Daoy (cell line): ENCODE measurements around the gene EIF2B5. TPM values are rescaled to one million over a fixed set of nuclear protein-coding genes. Genes with fewer than 3 reads are reported as not detected.
A peak's percentile ranks its signal among the peaks of the same experiment; 100 is the strongest.

Experiments used
- DNase-seq: peaks from one replicate; pipeline ENCODE4 v3.0.0-alpha.2; 2015; ENCODE audit warnings: low read depth
- total RNA-seq: library from RNA; depleted of rRNA; stranded (reverse); fragments of >200 nt; shearing (Covaris generic); gene quantifications from 2 replicates; pipeline ENCODE4 v1.2.3, GENCODE V29; 2014

The EIF2B5 gene
- total RNA-seq, 1 experiment from 2014 or later, result 57.9 TPM

DNA sequence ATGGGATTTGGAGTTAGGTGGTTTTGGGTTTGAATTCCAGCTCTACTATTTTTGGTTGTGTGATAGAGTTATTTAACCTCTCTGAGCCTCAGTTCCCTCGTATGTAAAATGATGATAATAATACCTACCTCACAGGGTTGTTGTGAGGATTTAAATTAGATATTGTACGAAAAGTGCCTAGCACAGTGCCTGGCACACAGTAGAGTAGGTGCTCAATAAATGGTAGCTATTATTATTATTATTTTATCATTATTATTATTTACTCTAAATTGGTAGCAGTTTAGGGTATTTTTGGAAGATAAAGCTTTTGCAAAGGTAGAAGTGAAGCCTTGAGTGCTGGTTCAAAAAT lies 38.2 kb downstream of the EIF2B5 start:
- DNase-seq, result no peak

DNA sequence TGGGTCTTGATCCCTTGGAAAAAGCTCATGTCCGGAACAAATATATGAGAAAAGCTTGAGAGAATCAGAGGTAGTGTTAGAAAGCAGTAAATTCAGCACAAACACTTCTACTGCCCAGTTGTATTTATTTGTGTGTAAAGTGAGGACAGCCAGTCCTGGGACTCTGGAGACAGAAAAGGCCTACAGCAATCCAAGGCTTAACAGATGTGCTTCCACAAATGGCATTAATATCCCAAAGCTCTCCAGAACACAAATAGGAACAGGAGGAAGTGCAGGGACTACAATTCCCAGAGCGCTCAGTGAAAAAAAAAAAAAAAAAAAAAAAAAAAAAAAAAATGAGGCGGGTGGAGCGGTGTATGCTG lies 39.1 kb downstream of the EIF2B5 start:
- DNase-seq, result no peak

DNA sequence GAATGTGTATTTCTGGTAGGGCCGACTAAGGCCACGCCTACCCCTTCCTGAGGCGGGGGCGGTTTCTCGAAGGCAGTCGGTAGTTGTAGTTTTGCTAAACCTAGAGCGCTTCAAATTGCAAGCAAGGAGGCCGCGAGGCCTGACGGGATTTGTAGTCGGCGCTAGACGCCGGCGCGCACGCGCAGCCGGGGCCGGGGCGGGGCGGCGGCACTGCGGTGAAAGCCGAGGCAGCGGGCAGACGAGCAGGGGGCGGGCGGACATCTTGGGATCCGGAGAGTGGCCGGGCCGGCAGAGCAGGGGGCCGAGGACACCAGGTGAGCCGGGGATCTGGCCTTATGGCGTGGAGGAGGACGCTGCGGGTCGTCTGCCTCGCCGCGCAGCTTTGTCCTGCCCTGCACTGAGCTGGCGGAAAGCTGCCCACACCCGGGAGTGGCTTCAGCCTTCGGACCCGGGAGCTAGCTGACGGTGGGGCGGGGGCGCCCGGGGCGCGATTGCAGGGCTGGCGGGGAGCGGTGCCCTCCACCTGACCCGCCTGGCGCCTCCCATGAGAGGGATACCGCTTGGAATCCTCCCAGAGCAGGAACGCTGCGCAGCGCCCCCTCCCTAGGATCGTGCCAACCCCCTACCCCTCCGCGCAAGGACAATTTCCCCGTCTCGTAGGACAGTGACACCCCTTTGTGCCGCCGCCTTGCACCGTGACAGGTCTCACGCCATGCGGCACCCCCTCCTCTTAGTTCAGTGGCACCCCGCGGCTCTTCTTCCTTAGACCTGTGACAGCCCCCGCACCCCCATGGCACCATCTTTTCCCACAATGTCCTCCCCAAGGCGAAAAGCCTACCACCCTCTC lies 39.7 kb downstream of the EIF2B5 start, which contains the start of gene AP2M1:
AP2M1 (plus strand) TSS at position 210 of the 847 bp plus-strand sequence. CDS start 2,139 bp downstream, outside the sequence.
- peak; percentile 99 for DNase-seq

DNA sequence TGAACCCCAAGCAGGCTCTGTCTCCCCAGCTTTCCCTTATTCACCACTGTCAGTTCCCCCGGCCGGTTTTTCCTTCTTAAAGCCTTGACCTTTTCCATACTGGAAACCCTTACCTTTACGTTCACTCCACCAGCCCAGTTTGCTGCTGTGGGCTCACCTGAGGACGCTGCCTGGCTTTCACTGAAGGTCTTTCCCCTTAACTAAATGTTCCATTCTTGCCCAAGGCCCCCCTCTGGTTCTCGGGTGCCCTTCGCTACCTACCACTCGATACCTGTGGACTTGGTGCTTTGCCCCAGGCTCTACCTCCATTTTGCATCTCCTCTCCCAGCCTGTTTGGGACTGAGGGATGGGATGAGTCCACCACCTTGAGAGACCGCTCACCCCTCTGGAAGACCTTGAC lies 40.3 kb downstream of the EIF2B5 start:
- no peak for DNase-seq

DNA sequence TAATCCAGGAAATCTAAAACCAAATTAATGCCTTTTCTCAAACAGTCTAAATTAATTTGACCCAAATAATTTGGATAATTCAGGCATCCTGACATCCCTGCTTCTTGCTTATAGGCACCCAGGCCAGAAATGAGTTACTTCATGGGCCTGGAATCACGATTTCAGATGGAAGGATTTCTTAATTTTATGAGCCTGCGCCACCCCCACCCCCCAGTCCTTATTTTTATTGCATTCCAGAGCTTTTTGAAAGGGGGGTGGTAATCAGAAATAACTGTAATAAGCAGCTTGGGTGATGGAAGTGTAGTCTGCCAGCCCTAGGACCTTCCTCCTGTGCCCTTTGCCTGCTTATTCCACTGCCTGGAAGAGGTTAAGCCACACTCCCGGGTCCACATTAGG lies 40.8 kb downstream of the EIF2B5 start:
- no peak for DNase-seq

DNA sequence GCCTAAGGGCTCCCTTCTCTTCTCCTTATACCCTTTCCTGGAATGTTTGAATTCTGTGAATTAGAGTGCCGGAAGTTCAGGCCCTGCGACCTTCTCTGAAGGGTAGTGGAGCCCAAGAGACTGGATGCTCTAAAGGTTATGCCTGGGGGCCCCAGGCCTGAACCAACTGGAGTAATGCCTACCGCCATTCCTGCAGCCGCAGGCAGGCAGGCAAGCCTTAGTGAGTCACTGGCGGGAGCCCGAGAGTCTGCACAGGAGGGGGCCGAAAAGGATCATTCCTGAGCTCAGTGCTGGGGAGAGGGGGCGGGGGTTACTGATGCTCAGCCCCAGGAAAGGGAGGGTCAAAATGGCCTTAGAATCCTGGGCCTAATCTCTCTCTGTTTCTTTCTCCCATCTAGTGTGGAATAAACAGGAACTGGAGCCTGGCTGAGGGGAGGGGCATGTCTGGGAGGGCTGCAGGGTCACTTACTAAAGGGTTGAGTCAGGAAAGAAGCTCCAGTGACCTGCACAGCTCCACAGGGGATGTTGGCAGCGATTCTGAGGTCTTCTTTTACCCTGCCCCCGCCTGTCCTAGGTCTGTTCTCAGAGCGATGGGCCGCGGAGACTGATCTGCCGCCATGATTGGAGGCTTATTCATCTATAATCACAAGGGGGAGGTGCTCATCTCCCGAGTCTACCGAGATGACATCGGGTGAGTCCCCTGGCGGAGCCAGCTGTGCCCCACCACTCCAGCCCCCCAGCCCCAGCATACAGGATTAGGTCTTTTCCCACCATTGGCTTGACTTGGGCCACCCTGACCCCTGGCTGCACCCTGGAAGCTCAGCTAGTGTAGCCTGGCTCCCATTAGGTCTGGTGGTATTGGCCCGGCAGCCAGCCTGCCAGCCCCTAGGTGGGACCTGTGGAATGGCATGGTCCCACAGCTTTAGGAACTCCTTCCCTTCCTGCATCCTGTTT lies 41.5 kb downstream of the EIF2B5 start:
- peak; percentile 97 for DNase-seq

- DNase-seq, result no peak
Measured at GRCh38 chr3:184177331-184177731, 42.2 kb downstream of the EIF2B5 start.

- DNase-seq, result no peak
Measured at GRCh38 chr3:184177767-184178306, 42.7 kb downstream of the EIF2B5 start.

DNA sequence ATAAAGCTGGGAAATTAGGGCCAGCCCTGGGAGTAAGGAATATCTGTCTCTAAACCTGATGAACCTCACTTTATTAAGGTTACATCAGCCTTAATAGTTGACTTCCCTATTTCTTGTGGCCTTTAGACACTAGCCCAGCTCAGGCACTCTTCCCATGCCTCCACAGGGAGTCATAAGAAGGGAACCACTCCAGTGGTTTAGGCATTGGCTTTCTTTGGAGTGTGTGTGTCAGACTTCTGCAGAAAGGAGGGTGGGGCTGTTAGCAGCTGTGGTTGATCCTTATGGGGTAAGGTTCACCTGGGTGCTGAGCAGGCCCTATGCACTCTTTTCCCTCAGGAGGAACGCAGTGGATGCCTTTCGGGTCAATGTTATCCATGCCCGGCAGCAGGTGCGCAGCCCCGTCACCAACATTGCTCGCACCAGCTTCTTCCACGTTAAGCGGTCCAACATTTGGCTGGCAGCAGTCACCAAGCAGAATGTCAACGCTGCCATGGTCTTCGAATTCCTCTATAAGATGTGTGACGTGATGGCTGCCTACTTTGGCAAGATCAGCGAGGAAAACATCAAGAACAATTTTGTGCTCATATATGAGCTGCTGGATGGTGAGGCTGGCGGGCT lies 43.5 kb downstream of the EIF2B5 start:
- DNase-seq, result no peak

- DNase-seq, result peak; percentile 75
Measured at GRCh38 chr3:184180165-184180564, 45.0 kb downstream of the EIF2B5 start.

DNA sequence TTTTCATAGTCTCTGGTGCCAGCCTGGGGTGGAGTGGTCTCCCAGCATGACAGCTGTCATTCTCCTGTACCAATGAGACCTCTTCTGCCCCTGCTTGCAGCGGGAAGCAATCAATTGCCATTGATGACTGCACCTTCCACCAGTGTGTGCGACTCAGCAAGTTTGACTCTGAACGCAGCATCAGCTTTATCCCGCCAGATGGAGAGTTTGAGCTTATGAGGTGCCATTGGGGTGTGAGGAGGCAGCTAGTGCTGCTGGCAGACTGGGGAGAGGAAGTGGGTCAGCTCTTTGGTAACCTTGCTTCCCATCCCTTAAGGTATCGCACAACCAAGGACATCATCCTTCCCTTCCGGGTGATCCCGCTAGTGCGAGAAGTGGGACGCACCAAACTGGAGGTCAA lies 46.4 kb downstream of the EIF2B5 start:
- DNase-seq, result no peak

DNA sequence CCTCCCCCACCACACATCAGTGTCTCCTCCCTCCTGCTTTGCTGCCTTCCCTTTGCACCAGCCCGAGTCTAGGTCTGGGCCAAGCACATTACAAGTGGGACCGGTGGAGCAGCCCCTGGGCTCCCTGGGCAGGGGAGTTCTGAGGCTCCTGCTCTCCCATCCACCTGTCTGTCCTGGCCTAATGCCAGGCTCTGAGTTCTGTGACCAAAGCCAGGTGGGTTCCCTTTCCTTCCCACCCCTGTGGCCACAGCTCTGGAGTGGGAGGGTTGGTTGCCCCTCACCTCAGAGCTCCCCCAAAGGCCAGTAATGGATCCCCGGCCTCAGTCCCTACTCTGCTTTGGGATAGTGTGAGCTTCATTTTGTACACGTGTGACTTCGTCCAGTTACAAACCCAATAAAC lies 48.5 kb downstream of the EIF2B5 start:
- DNase-seq, result no peak

GRCh38 chr3:184184546-184185230 lies 49.5 kb downstream of the EIF2B5 start:
- DNase-seq, result no peak

GRCh38 chr3:184185461-184186183 lies 50.5 kb downstream of the EIF2B5 start:
- DNase-seq, result peak; percentile 100

DNA sequence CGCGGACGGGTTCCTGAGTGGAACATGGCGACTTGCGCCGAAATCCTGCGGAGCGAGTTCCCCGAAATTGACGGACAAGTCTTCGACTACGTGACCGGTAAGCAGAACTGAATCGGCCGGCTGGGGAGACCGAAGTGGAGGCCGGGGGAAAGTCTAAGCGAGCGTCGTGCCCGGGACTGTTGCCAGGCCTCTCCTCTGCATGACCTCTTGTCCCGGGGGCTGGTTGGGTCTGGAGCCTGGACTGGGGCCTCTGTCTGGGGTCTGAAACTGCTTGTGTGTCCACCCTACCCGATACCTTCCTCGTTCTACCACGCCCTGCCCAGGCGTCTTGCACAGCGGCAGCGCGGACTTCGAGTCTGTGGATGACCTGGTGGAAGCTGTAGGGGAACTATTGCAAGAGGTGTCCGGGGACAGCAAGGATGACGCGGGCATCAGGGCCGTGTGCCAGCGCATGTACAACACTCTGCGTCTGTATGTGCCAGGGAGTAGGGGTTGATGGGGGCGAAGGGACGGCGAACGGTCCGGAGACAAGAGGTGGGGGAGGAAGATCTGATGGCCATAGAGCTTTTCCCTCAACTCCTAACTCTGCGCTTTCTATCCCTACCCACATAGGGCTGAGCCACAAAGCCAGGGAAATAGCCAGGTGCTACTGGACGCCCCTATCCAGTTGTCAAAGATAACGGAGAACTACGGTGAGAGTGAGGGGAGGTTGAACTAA lies 51.2 kb downstream of the EIF2B5 start, which contains the start of gene ABCF3:
ABCF3 (plus strand) TSS at position 16 of the 718 bp plus-strand sequence; CDS start at position 25, 9 bp downstream.
- DNase-seq, result peak; percentile 54

DNA sequence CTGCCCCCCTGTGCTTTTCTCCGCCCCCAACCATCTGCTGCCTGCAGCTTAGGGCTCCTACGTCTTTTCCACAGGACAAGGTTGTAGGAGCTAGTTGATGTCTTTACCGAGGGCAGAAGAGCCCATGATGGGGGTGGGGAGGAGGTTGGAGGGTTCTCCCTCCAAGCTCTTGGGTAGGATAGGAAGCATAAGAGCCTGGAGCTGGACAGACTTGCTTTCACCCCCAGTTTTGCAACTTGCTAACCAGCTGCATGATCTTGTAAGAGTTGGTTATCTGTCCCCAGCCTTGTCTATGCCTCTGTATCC lies 51.7 kb downstream of the EIF2B5 start:
- no peak for DNase-seq

DNA sequence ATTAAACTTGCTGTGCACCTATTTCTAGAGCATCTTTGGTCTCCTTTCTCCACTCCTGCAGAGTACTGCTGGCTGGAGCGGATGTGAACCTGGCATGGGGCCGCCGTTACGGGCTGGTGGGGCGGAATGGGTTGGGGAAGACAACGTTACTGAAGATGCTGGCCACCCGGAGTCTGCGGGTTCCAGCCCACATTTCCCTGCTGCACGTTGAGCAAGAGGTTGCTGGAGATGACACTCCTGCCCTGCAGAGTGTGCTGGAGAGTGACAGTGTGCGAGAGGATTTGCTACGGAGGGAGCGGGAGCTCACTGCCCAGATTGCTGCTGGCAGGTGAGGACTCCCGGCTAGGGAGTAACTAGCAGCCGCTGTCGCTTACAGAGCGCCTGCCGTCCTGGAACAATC lies 52.9 kb downstream of the EIF2B5 start:
- DNase-seq, result no peak

DNA sequence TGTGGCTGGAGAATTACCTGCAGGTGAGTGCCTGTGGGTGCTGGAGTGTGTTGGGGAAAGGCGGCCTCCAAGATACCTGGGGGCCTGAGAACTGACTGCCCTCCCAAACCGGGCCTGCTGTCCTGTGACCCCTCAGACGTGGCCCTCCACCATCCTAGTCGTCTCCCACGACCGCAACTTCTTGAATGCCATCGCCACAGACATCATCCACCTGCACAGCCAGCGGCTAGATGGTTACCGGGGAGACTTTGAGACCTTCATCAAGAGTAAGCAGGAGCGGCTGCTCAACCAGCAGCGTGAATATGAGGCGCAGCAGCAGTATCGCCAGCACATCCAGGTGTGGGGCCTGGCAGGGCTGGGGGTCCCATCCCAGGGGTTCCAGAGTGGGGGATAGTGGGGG lies 54.3 kb downstream of the EIF2B5 start:
- DNase-seq, result no peak

DNA sequence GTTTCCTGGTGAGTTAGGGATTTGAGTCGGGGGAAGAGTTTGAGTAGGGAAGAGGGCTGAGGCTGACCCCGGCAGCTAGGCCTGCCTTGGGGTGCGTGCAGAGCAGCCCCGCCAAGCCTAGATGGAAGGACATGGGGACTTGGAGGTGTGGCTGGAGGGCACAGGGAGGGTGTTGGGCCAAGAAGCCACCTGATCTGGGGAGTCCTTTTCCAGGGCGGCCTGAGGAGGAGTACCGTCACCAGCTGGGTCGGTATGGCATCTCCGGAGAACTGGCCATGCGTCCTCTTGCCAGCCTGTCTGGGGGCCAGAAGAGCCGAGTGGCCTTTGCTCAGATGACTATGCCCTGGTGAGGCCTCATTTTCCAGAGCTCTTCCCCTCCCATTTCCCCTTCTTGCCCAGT lies 57.7 kb downstream of the EIF2B5 start:
- DNase-seq, result no peak

- DNase-seq, result no peak
Measured at GRCh38 chr3:184193991-184194539, 58.9 kb downstream of the EIF2B5 start.
